HepG2 (cell line): ENCODE results near the gene ICAM5. TPM values are rescaled to one million over a fixed set of nuclear protein-coding genes. Genes with fewer than 3 reads are reported as not detected.

Source experiments
- ATAC-seq: fragments of 200-7000 bp; cut with Tn5 transposase; 3 replicates; pipeline ENCODE4 v1.9.1; 2020; ENCODE audit warnings: mild to moderate bottlenecking, moderate library complexity
- BruUV-seq: library from RNA; stranded (reverse); fragments of 400-500 nt; replicated peaks from 2 replicates; lab custom pipeline; 2021; lab: Mats Ljungman, UMichigan
- CTCF ChIA-PET: fragments of 300-600 bp; formaldehyde crosslinking; extraction: SDS; loops from one replicate; lab custom pipeline; 2021; ENCODE audit warnings: low total read pairs, inconsistent platforms, low intra/inter-chr PET ratio; lab: Yijun Ruan, JAX
- POLR2A ChIA-PET: fragments of 350-600 bp; sonication (Branson Sonifier 250); formaldehyde crosslinking; loops from one replicate; lab custom pipeline; 2020; ENCODE audit warnings: antibody characterized with exemption, inconsistent platforms; lab: Yijun Ruan, JAX
- DNase-seq: peaks from one replicate; pipeline ENCODE4 v3.0.0-alpha.2; 2015; ENCODE audit warnings: low spot score
- FAIRE-seq: peaks from 3 replicates; lab custom pipeline; 2011; peaks lifted over from hg19 to GRCh38; lab: Jason Lieb, UNC
- H2AFZ ChIP-seq: one replicate; pipeline ENCODE4 v1.6.1; 2011; ENCODE audit warnings: low read length, inconsistent platforms
- H3K27ac ChIP-seq: fragments of 300-600 bp; 3 replicates; pipeline ENCODE4 v1.8.0; 2011; ENCODE audit warnings: mixed run types, mild to moderate bottlenecking, mixed read lengths, low read length, inconsistent platforms; ENCODE audit not compliant: insufficient read depth; ENCODE audit errors: extremely low read length
- H3K27me3 ChIP-seq, 2 experiments: fragments of 200-600 bp in 1 of 2; 2 replicates in 1 of 2; 3 replicates in 1 of 2; pipeline versions ENCODE4 v1.6.0 to v1.8.0; 2011; ENCODE audit warnings: low read length in 2 of 2, mild to moderate bottlenecking in 2 of 2, moderate library complexity in 2 of 2, inconsistent platforms in 1 of 2; ENCODE audit not compliant: insufficient read depth in 2 of 2, control insufficient read depth in 1 of 2
- H3K36me3 ChIP-seq, 2 experiments: fragments of 200-600 bp in 1 of 2; replicated peaks in 1 of 2; 2 replicates in 1 of 2; 3 replicates in 1 of 2; pipeline versions ENCODE4 v1.5.1 to v1.8.0; 2011; ENCODE audit warnings: low read length in 2 of 2, inconsistent platforms in 1 of 2; ENCODE audit not compliant: insufficient read depth in 2 of 2, control insufficient read depth in 1 of 2
- H3K4me1 ChIP-seq: 2 replicates; pipeline ENCODE4 v1.5.1; 2012; ENCODE audit warnings: low read length, inconsistent platforms; ENCODE audit not compliant: insufficient read depth
- H3K4me2 ChIP-seq: 2 replicates; pipeline ENCODE4 v1.6.0; 2011; ENCODE audit warnings: low read depth, low read length, inconsistent platforms
- H3K4me3 ChIP-seq, 3 experiments: fragments of 200-600 bp in 1 of 3; sonication (generic), shearing (Covaris generic) in 1 of 3; replicated peaks in 1 of 3; 2 replicates each; pipeline ENCODE4 v1.5.1; 2011 to 2016; ENCODE audit warnings: low read length in 3 of 3, inconsistent platforms in 2 of 3, low read depth in 2 of 3, mild to moderate bottlenecking in 2 of 3, control low read depth in 1 of 3, mixed read lengths in 1 of 3; ENCODE audit not compliant: insufficient read depth in 1 of 3
- H3K79me2 ChIP-seq: one replicate; pipeline ENCODE4 v1.6.1; 2011; ENCODE audit warnings: low read length, inconsistent platforms; ENCODE audit not compliant: insufficient read depth
- H3K9ac ChIP-seq: 2 replicates; pipeline ENCODE4 v1.6.0; 2011; ENCODE audit warnings: mild to moderate bottlenecking, low read depth, low read length, inconsistent platforms; ENCODE audit not compliant: insufficient read depth
- H3K9me3 ChIP-seq: 2 replicates; pipeline ENCODE4 v1.5.1; 2012; ENCODE audit warnings: mild to moderate bottlenecking, low read length
- H4K20me1 ChIP-seq: 2 replicates; pipeline ENCODE4 v1.6.0; 2011; ENCODE audit warnings: inconsistent platforms, mild to moderate bottlenecking, low read length, moderate library complexity; ENCODE audit not compliant: insufficient read depth
- CHD4 ChIP-seq: fragments of 200-600 bp; sonication (generic); IDR thresholded peaks from 2 replicates; pipeline ENCODE4 v1.7.0; 2017; ENCODE audit warnings: mild to moderate bottlenecking, low read length, borderline replicate concordance
- KDM2A ChIP-seq: sonication (generic); formaldehyde crosslinking; IDR thresholded peaks from 2 replicates; pipeline ENCODE4 v1.4.0; 2020; ENCODE audit warnings: low read depth, missing genetic modification reagents, borderline replicate concordance
- MAF1 ChIP-seq: sonication (generic); formaldehyde crosslinking; IDR thresholded peaks from 2 replicates; pipeline ENCODE4 v1.5.0; 2020; ENCODE audit warnings: missing genetic modification reagents, borderline replicate concordance
- PHB2 ChIP-seq: fragments of 450-650 bp; IDR thresholded peaks from 2 replicates; pipeline ENCODE4 v1.6.1; 2018; ENCODE audit not compliant: partially characterized antibody
- SMC3 ChIP-seq: IDR thresholded peaks from 2 replicates; pipeline ENCODE4 v1.6.1; 2011; ENCODE audit warnings: low read length, improper control_type of control experiment
- ZBTB10 ChIP-seq: sonication (generic); formaldehyde crosslinking; IDR thresholded peaks from 2 replicates; pipeline ENCODE4 v1.4.0; 2020; ENCODE audit warnings: missing genetic modification reagents, borderline replicate concordance
- ZFP1 ChIP-seq: IDR thresholded peaks from 2 replicates; pipeline ENCODE4 v1.6.1; 2016
- ZNF180 ChIP-seq: sonication (generic); formaldehyde crosslinking; IDR thresholded peaks from 2 replicates; pipeline ENCODE4 v1.4.0; 2020; ENCODE audit warnings: low read depth, missing genetic modification reagents, borderline replicate concordance
- ZNF282 ChIP-seq: fragments of 450-650 bp; IDR thresholded peaks from 2 replicates; pipeline ENCODE4 v1.6.1; 2018; ENCODE audit not compliant: partially characterized antibody
- ZNF382 ChIP-seq: sonication (generic); formaldehyde crosslinking; IDR thresholded peaks from 2 replicates; pipeline ENCODE4 v1.5.0; 2020; ENCODE audit warnings: missing genetic modification reagents, mild to moderate bottlenecking, borderline replicate concordance
- ZNF510 ChIP-seq: sonication (generic); formaldehyde crosslinking; IDR thresholded peaks from 2 replicates; pipeline ENCODE4 v1.4.0; 2020; ENCODE audit warnings: low read depth, mild to moderate bottlenecking, missing genetic modification reagents
- ZNF841 ChIP-seq: sonication (generic); formaldehyde crosslinking; IDR thresholded peaks from 2 replicates; pipeline ENCODE4 v1.8.1; 2023; ENCODE audit warnings: missing genetic modification reagents, borderline replicate concordance
- ZSCAN20 ChIP-seq: sonication (generic); formaldehyde crosslinking; IDR thresholded peaks from 2 replicates; pipeline ENCODE4 v1.4.0; 2020; ENCODE audit warnings: missing genetic modification reagents, mild to moderate bottlenecking, borderline replicate concordance
- WGBS: methylation state at CpG from one replicate; pipeline ENCODE4 v1.1.6; 2017; ENCODE audit warnings: low lambda C conversion rate; 5-methylcytosine and 5-hydroxymethylcytosine counted together
- in situ Hi-C: cut with HindIII; loops from 2 replicates; pipeline ENCODE4 v1.10.0; 2017; ENCODE audit warnings: low pct_unique_long_range_greater_than_20kb; ENCODE audit not compliant: extremely low pct_ligation_motif_present
- intact Hi-C: fragments of 100-400 bp; cut with micrococcal nuclease; formaldehyde crosslinking; loops from one replicate; pipeline ENCODE4 v1.10.0; 2022; ENCODE audit not compliant: unreplicated experiment
- polyA plus RNA-seq, 8 experiments: library from polyadenylated mRNA; depleted of rRNA in 3 of 8; stranded (reverse) in 7 of 8; unstranded in 1 of 8; fragments of >200 nt; fragmentation: Illumina TruSeq in 4 of 8; extraction: Trizol in 4 of 8; gene quantifications; 2 replicates each; pipeline versions ENCODE4 v1.2.1 to v1.2.3, GENCODE V29; 2011 to 2016; ENCODE audit warnings: low read depth in 4 of 8, missing spikeins in 1 of 8, mixed read lengths in 1 of 8; ENCODE audit not compliant: insufficient read depth in 1 of 8
- total RNA-seq, 5 experiments: library from RNA; depleted of rRNA; stranded (reverse); fragments of >200 nt; fragmentation: Illumina TruSeq; extraction: Trizol; gene quantifications; 2 replicates each; pipeline ENCODE4 v1.2.3, GENCODE V29; 2016; ENCODE audit warnings: low read depth in 1 of 5
- TF ChIP-seq, protein P1 (sequence below): sonication (generic); formaldehyde crosslinking; IDR thresholded peaks from 2 replicates; pipeline ENCODE4 v1.4.0; 2020; ENCODE audit warnings: missing genetic modification reagents
- TF ChIP-seq, protein P2 (sequence below): IDR thresholded peaks from 2 replicates; pipeline ENCODE4 v1.6.1; 2016

ICAM5 gene
- total and polyA plus RNA-seq, 2 of the 13 experiments (the other 11 are each of a cell fraction or from before 2014, with no cell fraction given), result 0.46 to 1.6 TPM

GRCh38 chr19:10339380-10339960 lies 49.7 kb downstream of the ICAM5 start, which contains the start of gene ICAM3:
Gene ICAM3, minus strand, starts transcription at chr19:10339624. Its CDS starts 10 bp downstream, at chr19:10339614.
- no peak for ATAC-seq
- no peak within 1 kb of the TSS; a peak in 1 of 6 replicates for H3K4me3 ChIP-seq
- peaks cover 1 to 3% of the 10 kb centered on the region in 2 experiments; a peak in 3 of 5 replicates for H3K27me3 ChIP-seq
- H3K36me3 ChIP-seq, result no peaks in the 10 kb centered on the region
- 0 out of 2 replicates have a peak within 1 kb of the TSS, but pooled peaks have one; percentile 18 for H3K4me2 ChIP-seq
- intact Hi-C loops, result loop anchor here (5.0 kb wide), 1 partner anchor 48 kb away; no protein-coding TSS in a partner anchor
- DNase-seq, result no peak
- no peak within 1 kb of the TSS for H3K27ac ChIP-seq
- no TSS peak for BruUV-seq
- H3K79me2 ChIP-seq, result no peaks in the 10 kb centered on the region
- ChIA-PET POLR2A (no interaction called here), CTCF (no interaction called here)
- H3K9ac ChIP-seq, result no peak within 1 kb of the TSS
- in situ Hi-C loops, result loop anchor here (5.0 kb wide), 1 partner anchor 43 kb away; the partner anchor contains the start of gene TYK2
- no peaks in the 10 kb centered on the region for H3K9me3 ChIP-seq
- FAIRE-seq, result no peak
- no peaks in the 10 kb centered on the region for H4K20me1 ChIP-seq
- no peak within 1 kb of the TSS for H2AFZ ChIP-seq
- peaks cover 65% of the 10 kb centered on the region for H3K4me1 ChIP-seq
- TF ChIP-seq, protein P1, sequence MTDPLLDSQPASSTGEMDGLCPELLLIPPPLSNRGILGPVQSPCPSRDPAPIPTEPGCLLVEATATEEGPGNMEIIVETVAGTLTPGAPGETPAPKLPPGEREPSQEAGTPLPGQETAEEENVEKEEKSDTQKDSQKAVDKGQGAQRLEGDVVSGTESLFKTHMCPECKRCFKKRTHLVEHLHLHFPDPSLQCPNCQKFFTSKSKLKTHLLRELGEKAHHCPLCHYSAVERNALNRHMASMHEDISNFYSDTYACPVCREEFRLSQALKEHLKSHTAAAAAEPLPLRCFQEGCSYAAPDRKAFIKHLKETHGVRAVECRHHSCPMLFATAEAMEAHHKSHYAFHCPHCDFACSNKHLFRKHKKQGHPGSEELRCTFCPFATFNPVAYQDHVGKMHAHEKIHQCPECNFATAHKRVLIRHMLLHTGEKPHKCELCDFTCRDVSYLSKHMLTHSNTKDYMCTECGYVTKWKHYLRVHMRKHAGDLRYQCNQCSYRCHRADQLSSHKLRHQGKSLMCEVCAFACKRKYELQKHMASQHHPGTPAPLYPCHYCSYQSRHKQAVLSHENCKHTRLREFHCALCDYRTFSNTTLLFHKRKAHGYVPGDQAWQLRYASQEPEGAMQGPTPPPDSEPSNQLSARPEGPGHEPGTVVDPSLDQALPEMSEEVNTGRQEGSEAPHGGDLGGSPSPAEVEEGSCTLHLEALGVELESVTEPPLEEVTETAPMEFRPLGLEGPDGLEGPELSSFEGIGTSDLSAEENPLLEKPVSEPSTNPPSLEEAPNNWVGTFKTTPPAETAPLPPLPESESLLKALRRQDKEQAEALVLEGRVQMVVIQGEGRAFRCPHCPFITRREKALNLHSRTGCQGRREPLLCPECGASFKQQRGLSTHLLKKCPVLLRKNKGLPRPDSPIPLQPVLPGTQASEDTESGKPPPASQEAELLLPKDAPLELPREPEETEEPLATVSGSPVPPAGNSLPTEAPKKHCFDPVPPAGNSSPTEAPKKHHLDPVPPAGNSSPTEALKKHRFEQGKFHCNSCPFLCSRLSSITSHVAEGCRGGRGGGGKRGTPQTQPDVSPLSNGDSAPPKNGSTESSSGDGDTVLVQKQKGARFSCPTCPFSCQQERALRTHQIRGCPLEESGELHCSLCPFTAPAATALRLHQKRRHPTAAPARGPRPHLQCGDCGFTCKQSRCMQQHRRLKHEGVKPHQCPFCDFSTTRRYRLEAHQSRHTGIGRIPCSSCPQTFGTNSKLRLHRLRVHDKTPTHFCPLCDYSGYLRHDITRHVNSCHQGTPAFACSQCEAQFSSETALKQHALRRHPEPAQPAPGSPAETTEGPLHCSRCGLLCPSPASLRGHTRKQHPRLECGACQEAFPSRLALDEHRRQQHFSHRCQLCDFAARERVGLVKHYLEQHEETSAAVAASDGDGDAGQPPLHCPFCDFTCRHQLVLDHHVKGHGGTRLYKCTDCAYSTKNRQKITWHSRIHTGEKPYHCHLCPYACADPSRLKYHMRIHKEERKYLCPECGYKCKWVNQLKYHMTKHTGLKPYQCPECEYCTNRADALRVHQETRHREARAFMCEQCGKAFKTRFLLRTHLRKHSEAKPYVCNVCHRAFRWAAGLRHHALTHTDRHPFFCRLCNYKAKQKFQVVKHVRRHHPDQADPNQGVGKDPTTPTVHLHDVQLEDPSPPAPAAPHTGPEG, result no peak
- TF ChIP-seq ZNF382 (no peak), CHD4 (no peak), ZNF841 (CRISPR knock-in tag) (no peak), SMC3 (no peak), PHB2 (no peak), KDM2A (no peak), MAF1 (CRISPR knock-in tag) (no peak), ZFP1 (CRISPR knock-in tag) (no peak), ZNF180 (CRISPR knock-in tag) (no peak), ZSCAN20 (CRISPR knock-in tag) (no peak), ZBTB10 (CRISPR knock-in tag) (no peak), ZNF282 (no peak), ZNF510 (no peak)
- TF ChIP-seq, protein P2, sequence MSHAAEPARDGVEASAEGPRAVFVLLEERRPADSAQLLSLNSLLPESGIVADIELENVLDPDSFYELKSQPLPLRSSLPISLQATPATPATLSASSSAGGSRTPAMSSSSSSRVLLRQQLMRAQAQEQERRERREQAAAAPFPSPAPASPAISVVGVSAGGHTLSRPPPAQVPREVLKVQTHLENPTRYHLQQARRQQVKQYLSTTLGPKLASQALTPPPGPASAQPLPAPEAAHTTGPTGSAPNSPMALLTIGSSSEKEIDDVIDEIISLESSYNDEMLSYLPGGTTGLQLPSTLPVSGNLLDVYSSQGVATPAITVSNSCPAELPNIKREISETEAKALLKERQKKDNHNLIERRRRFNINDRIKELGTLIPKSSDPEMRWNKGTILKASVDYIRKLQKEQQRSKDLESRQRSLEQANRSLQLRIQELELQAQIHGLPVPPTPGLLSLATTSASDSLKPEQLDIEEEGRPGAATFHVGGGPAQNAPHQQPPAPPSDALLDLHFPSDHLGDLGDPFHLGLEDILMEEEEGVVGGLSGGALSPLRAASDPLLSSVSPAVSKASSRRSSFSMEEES (CRISPR knock-in tag), result no peak
- WGBS, result 58% methylated on average over 13 of the region's 14 CpGs
